Measurements from ENCODE around the gene KREMEN1. TPM values are rescaled to one million over a fixed set of nuclear protein-coding genes. Genes with fewer than 3 reads are reported as not detected.
A peak's percentile ranks its signal among the peaks of the same experiment; 100 is the strongest.

The KREMEN1 gene
- total RNA-seq, 1 donor from 2014 or later, result not detected

GRCh38 chr22:29187831-29188230 is 115.0 kb downstream of the KREMEN1 start:
- H3K36me3 Mint-ChIP-seq (ENCODE audit: low read depth), result no peaks in the 10 kb centered on the region
- H3K4me1 Mint-ChIP-seq, result no peaks in the 10 kb centered on the region
- DNase-seq, result no peak
- no peak overlapping the region for H3K4me3 Mint-ChIP-seq
- intact Hi-C loops (cut with micrococcal nuclease), result no loop called here
- H3K9me3 Mint-ChIP-seq, result no peaks in the 10 kb centered on the region
- no peak overlapping the region for H3K27ac Mint-ChIP-seq
- peaks cover 5% of the 10 kb centered on the region for H3K27me3 Mint-ChIP-seq

- no peaks in the 10 kb centered on the region for H3K36me3 Mint-ChIP-seq (ENCODE audit: low read depth)
- no peaks in the 10 kb centered on the region for H3K9me3 Mint-ChIP-seq
- H3K4me1 Mint-ChIP-seq, result no peaks in the 10 kb centered on the region
- no peak overlapping the region for H3K4me3 Mint-ChIP-seq
- DNase-seq, result no peak
- intact Hi-C loops (cut with micrococcal nuclease), result no loop called here
- H3K27ac Mint-ChIP-seq, result no peak overlapping the region
- peaks cover 7% of the 10 kb centered on the region for H3K27me3 Mint-ChIP-seq
Observed at GRCh38 chr22:29190051-29190450, 117.2 kb downstream of the KREMEN1 start.

GRCh38 chr22:29190918-29191317 is 118.1 kb downstream of the KREMEN1 start:
- Mint-ChIP-seq H3K27ac (no peak overlapping the region), H3K36me3 (ENCODE audit: low read depth) (no peaks in the 10 kb centered on the region), H3K9me3 (no peaks in the 10 kb centered on the region), H3K27me3 (peaks cover 8% of the 10 kb centered on the region), H3K4me3 (no peak overlapping the region), H3K4me1 (no peaks in the 10 kb centered on the region)
- DNase-seq, result no peak
- intact Hi-C loops (cut with micrococcal nuclease), result no loop called here

GRCh38 chr22:29193021-29193420 is 120.2 kb downstream of the KREMEN1 start:
- Mint-ChIP-seq H3K36me3 (ENCODE audit: low read depth) (no peaks in the 10 kb centered on the region), H3K27ac (no peak overlapping the region), H3K4me3 (no peak overlapping the region), H3K4me1 (no peaks in the 10 kb centered on the region), H3K27me3 (peaks cover 18% of the 10 kb centered on the region), H3K9me3 (no peaks in the 10 kb centered on the region)
- intact Hi-C loops (cut with micrococcal nuclease), result no loop called here
- DNase-seq, result no peak

- Mint-ChIP-seq H3K9me3 (no peaks in the 10 kb centered on the region), H3K27me3 (peaks cover 21% of the 10 kb centered on the region), H3K27ac (no peak overlapping the region), H3K4me3 (no peak overlapping the region), H3K36me3 (ENCODE audit: low read depth) (no peaks in the 10 kb centered on the region), H3K4me1 (no peaks in the 10 kb centered on the region)
- intact Hi-C loops (cut with micrococcal nuclease), result no loop called here
- no peak for DNase-seq
Observed at GRCh38 chr22:29194184-29194583, 121.3 kb downstream of the KREMEN1 start.

GRCh38 chr22:29195118-29195963 is 122.5 kb downstream of the KREMEN1 start:
- intact Hi-C loops (cut with micrococcal nuclease), result no loop called here
- peaks cover 24% of the 10 kb centered on the region for H3K27me3 Mint-ChIP-seq
- H3K36me3 Mint-ChIP-seq (ENCODE audit: low read depth), result no peaks in the 10 kb centered on the region
- no peaks in the 10 kb centered on the region for H3K4me1 Mint-ChIP-seq
- DNase-seq, result no peak
- H3K9me3 Mint-ChIP-seq, result no peaks in the 10 kb centered on the region
- no peak overlapping the region for H3K4me3 Mint-ChIP-seq
- no peak overlapping the region for H3K27ac Mint-ChIP-seq

- H3K4me3 Mint-ChIP-seq, result no peak overlapping the region
- no peak for DNase-seq
- H3K9me3 Mint-ChIP-seq, result no peaks in the 10 kb centered on the region
- no peaks in the 10 kb centered on the region for H3K4me1 Mint-ChIP-seq
- intact Hi-C loops (cut with micrococcal nuclease), result no loop called here
- no peak overlapping the region for H3K27ac Mint-ChIP-seq
- no peaks in the 10 kb centered on the region for H3K36me3 Mint-ChIP-seq (ENCODE audit: low read depth)
- H3K27me3 Mint-ChIP-seq, result peaks cover 30% of the 10 kb centered on the region
Observed at GRCh38 chr22:29195964-29196666, 123.3 kb downstream of the KREMEN1 start.

GRCh38 chr22:29197096-29197495 is 124.3 kb downstream of the KREMEN1 start:
- Mint-ChIP-seq H3K27ac (no peak overlapping the region), H3K4me1 (peaks cover 3% of the 10 kb centered on the region), H3K36me3 (ENCODE audit: low read depth) (no peaks in the 10 kb centered on the region), H3K4me3 (no peak overlapping the region), H3K9me3 (no peaks in the 10 kb centered on the region), H3K27me3 (peaks cover 35% of the 10 kb centered on the region)
- intact Hi-C loops (cut with micrococcal nuclease), result no loop called here
- no peak for DNase-seq

- Mint-ChIP-seq H3K4me1 (peaks cover 10% of the 10 kb centered on the region), H3K9me3 (no peaks in the 10 kb centered on the region), H3K27ac (no peak overlapping the region), H3K4me3 (no peak overlapping the region), H3K27me3 (peaks cover 35% of the 10 kb centered on the region), H3K36me3 (ENCODE audit: low read depth) (no peaks in the 10 kb centered on the region)
- intact Hi-C loops (cut with micrococcal nuclease), result no loop called here
- DNase-seq, result no peak
Observed at GRCh38 chr22:29198240-29198639, 125.4 kb downstream of the KREMEN1 start.

GRCh38 chr22:29199702-29200400 is 127.0 kb downstream of the KREMEN1 start:
- H3K36me3 Mint-ChIP-seq (ENCODE audit: low read depth), result no peaks in the 10 kb centered on the region
- peaks cover 46% of the 10 kb centered on the region for H3K27me3 Mint-ChIP-seq
- H3K27ac Mint-ChIP-seq, result no peak overlapping the region
- H3K4me1 Mint-ChIP-seq, result peaks cover 13% of the 10 kb centered on the region
- DNase-seq, result no peak
- H3K4me3 Mint-ChIP-seq, result no peak overlapping the region
- no peaks in the 10 kb centered on the region for H3K9me3 Mint-ChIP-seq
- intact Hi-C loops (cut with micrococcal nuclease), result no loop called here

GRCh38 chr22:29200901-29201300 is 128.1 kb downstream of the KREMEN1 start:
- H3K27me3 Mint-ChIP-seq, result peaks cover 49% of the 10 kb centered on the region
- H3K4me1 Mint-ChIP-seq, result peaks cover 13% of the 10 kb centered on the region
- no peaks in the 10 kb centered on the region for H3K36me3 Mint-ChIP-seq (ENCODE audit: low read depth)
- no peak overlapping the region for H3K27ac Mint-ChIP-seq
- intact Hi-C loops (cut with micrococcal nuclease), result no loop called here
- H3K9me3 Mint-ChIP-seq, result no peaks in the 10 kb centered on the region
- DNase-seq, result no peak
- H3K4me3 Mint-ChIP-seq, result no peak overlapping the region

- H3K27me3 Mint-ChIP-seq, result peaks cover 53% of the 10 kb centered on the region
Observed at GRCh38 chr22:29201782-29202181, 128.9 kb downstream of the KREMEN1 start.

GRCh38 chr22:29202212-29203192 is 129.7 kb downstream of the KREMEN1 start:
- peaks cover 16% of the 10 kb centered on the region for H3K4me1 Mint-ChIP-seq
- peak overlapping the region; percentile 10 for H3K4me3 Mint-ChIP-seq
- no peaks in the 10 kb centered on the region for H3K9me3 Mint-ChIP-seq
- H3K27me3 Mint-ChIP-seq, result peaks cover 56% of the 10 kb centered on the region
- H3K36me3 Mint-ChIP-seq (ENCODE audit: low read depth), result no peaks in the 10 kb centered on the region
- intact Hi-C loops (cut with micrococcal nuclease), result loop anchor here (2.0 kb wide), 1 partner anchor 42 kb away; no protein-coding TSS in a partner anchor
- DNase-seq, result peak; percentile 82
- H3K27ac Mint-ChIP-seq, result no peak overlapping the region

More at GRCh38 chr22:29201782-29202181, 128.9 kb downstream of the KREMEN1 start:
- no peaks in the 10 kb centered on the region for H3K9me3 Mint-ChIP-seq
- H3K27ac Mint-ChIP-seq, result no peak overlapping the region
- intact Hi-C loops (cut with micrococcal nuclease), result loop anchor here (2.0 kb wide), 1 partner anchor 43 kb away; no protein-coding TSS in a partner anchor
- H3K36me3 Mint-ChIP-seq (ENCODE audit: low read depth), result no peaks in the 10 kb centered on the region
- peaks cover 16% of the 10 kb centered on the region for H3K4me1 Mint-ChIP-seq
- DNase-seq, result no peak
- H3K4me3 Mint-ChIP-seq, result no peak overlapping the region

All from activated CD4-positive, alpha-beta T cell treated with anti-CD3 and anti-CD28 coated beads, Interleukin-2, amount 10 ng/mL, durations not matched to agents 24 days and 14 days (primary cell).